Activated CD4-positive, alpha-beta T cell treated with anti-CD3 and anti-CD28 coated beads, Interleukin-2, amount 50 U/mL, for 1 hour (primary cell): ENCODE data around the gene PMEPA1.

Experiments used
- DNase-seq: peaks from one replicate; pipeline ENCODE4 v3.0.0-alpha.2; 2020

The PMEPA1 gene

GRCh38 chr20:57709823-57710799, at the start of gene PMEPA1:
Gene PMEPA1, minus strand, starts transcription at chr20:57710015. Its CDS starts 433 bp downstream, at chr20:57709582.
- DNase-seq: peak; percentile 95

DNA sequence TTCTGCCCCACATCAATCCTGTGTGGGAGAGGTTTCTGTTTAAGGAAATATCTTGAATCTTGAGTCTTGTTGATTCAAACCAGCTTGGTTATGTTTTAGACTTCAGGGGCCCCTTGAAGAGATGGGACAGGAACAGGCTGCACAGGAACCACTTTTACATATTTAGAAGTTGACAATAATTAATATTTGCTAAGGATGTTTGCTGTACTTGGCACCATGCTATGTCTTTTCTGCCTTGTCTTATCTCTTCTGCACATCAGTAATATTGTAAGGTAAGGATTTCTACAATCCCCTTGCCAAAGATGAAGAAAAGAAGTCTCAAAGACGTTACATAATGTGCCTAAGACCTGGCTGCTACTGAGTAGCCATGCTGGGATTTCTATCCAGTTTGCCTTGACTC, 48.0 kb upstream of the PMEPA1 start:
- DNase-seq: no peak

DNA sequence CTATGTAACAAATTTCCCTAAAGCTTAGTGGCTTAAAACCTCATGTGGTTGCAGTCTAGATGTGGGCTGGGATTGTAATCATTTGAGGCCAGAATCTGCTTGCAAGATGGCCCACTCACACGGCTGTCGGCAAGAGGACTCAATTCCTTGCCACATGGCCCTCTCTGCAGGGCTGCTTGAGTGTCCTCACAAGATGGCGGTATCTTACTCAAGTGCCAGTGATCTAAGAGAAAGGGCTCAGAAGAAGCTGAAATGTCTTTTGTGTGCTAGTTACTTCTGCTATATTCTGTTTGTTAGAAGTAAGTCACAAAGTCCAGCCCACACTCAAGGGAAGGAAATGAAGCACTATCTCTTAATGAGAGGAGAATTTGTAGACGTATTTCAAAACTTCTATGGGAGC, 47.1 kb upstream of the PMEPA1 start:
- DNase-seq: no peak

DNA sequence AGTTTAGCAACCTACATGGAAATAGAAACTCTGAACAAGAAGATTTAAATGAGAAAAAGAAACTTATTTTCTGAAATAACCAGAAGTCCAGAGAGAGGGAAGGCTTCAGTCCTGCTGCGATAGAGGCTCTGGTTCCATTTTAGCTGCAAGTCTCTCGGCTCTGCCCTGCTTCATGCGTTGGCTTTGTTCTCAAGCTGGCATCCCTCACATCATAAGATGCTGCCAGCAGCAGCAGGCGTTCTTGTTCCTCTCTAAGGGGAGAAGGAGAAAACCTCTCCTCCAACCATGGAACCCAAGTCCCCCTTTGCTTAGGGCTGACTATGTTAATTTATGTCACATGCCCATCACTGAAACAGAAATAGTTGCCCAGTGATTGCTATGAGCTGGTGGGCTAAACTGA, 46.4 kb upstream of the PMEPA1 start:
- DNase-seq: no peak

- no peak for DNase-seq
Measured at GRCh38 chr20:57755609-57756008, 45.8 kb upstream of the PMEPA1 start.

GRCh38 chr20:57754190-57754589, 44.4 kb upstream of the PMEPA1 start:
- no peak for DNase-seq

DNA sequence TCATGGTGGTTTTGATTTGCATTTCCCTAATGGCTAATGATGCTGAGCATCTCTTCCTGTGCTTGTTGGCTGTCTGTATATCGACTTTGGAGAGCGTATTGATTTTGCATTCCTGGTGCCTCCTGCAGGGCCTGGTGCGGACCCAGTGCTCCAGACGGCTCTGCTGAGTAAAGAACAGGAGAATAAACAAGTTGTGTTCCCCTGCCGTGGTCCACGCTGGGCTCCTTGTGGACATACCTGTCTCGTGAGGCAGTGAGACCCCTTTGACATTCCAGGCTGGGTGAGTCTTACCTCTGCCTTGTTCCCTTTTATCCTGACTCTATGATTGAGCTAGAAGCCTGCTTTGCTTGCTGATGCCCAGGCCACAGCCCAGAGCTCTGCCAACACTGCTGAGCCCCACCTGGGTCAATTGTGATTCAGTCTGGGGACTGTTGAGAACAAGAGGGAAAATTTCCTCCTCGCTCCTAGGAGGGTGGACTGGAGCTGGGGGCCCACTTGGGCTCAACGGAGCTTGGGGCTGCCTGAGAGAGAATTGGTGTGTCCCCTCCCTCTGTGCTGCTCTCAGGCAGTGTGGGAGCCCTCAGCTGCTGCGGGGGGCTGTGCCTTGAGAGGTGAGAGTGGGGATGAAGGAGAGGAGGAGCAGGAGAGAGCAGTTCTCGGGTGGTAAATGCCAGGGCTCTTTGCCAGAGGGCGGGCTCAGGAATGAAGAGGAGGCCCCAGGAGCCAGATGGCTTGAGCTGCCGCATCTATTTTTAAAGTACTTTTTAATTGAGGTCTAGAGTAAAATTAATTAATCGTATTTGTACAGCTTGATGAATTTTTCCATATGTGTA, 43.7 kb upstream of the PMEPA1 start:
- no peak for DNase-seq

DNA sequence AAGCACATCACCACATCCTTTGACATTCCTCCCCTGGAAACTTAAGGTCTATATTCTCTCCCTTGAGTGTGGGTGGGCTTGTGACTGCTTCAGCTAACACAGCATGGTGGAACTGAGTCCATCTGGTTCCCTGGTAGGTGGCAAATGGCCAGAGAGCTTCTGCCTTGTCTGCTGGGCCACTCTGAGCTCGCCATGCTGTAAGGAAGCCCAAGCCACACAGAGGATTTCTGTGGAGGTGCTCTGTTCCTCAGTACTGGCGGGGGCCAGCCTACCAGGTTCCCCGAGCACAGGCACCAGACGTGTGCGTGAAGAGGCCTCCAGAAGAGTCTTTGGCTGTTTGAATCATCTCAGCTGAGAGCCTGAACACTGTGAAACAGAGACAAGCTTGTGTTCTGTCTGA, 41.6 kb upstream of the PMEPA1 start:
- DNase-seq: no peak

GRCh38 chr20:57749869-57750268, 40.1 kb upstream of the PMEPA1 start:
- no peak for DNase-seq

- DNase-seq: no peak
Measured at GRCh38 chr20:57749131-57749690, 39.4 kb upstream of the PMEPA1 start.

DNA sequence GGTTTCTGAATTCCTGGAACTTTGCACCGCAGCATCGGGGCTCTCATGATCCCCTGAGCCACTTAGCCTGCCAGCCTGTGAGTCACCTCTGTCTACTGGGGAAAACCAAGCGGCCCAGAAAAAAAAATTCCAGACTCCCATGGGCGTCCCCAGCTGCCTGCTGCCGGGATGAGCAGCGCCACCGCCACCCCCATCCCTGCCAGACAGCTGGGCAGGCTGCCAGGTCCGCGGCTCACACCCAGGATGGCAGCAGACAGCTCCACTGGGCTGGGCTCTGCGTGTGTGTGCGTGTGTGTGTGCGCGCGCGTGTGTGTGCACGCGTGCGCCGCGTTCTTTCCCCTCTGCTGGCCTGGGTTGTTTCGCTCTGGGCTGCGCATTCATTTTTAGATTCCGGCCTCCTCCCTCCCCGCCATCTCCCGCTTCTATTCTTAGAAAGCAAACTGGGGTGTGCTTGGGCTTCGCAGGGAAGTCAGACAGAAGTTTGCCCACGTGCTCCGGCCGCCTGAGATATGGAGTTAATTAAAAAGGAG, 38.9 kb upstream of the PMEPA1 start:
- DNase-seq: peak; percentile 56

GRCh38 chr20:57747861-57748481, 38.2 kb upstream of the PMEPA1 start:
- no peak for DNase-seq

GRCh38 chr20:57746832-57747404, 37.1 kb upstream of the PMEPA1 start:
- no peak for DNase-seq

- DNase-seq: no peak
Measured at GRCh38 chr20:57746201-57746600, 36.4 kb upstream of the PMEPA1 start.

DNA sequence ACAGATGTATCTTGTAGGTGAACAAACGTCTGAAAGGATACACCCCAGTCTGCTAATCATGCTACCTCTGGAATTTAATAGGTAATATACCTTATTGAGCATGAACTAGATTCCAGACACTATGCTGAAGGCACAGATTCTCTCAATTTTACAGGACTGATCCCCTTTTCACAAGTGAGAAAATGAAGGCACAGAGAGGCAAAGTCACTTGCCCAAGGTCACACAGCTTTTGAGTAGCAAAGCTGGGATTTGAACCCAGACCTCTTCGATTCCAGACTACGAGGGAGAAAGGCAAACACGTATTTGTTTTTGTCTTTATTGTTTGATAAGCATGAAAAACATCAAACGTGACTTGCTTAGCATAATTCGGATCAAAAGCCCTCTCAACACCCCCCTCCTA, 34.4 kb upstream of the PMEPA1 start:
- no peak for DNase-seq

DNA sequence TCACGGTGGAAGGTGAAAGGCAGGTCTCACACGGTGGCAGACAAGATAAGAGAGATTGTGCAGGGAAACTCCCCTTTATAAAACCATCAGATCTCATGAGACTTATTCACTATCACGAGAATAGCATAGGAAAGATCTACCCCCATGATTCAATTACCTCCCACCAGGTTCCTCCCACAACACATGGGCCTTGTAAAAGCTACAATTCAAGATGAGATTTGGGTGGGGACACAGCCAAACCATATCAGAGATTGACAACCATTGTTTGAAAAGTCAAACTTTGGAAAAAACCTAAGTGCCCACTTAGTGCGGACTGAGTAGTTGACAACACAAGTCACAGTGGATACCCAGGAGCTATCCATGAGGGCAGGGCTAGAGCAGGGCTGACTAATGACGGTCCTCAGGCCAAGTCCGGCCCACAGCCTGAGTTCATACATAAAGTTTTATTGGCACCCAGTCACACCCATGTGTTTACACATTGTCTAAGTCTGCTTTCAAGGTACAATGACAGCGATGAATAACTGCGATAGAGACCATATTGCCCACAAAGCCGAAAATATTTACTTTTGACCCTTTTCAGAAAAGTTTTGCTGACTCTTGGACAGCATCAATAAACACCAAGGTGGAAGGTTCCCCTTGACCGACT, 33.8 kb upstream of the PMEPA1 start:
- DNase-seq: no peak

DNA sequence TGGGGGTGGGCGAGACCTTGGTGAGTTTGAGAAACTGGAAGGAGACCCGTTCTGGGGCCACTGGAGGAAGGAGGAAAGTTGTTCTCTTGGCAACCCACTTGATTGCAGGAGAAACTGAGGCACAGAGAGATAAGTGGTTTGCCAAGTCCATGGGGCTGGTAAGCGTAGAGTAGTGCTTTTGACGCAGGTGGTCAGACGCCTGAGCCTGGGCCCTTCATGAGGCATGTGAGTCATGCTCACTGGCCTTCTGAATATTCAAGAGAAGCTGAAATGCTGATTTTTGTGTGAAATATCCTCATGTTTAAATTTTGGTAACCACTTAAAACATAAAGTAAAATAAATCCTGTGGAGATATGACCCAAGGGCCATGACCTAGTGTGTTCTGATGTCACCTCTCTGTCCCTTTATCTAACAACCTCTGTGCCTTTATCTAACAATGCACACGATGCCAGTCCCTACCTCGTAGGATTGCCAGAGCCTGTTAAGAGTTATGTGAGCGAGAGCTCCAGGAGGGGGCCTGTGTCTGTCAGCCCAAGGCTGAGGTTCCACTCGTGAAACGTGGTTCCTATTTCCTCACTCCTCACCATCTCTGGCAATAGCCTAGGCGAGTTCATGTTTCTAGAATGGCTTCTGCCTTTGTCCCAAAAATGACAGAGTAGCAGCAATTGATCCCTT, 32.8 kb upstream of the PMEPA1 start:
- no peak for DNase-seq

GRCh38 chr20:57738484-57738883, 28.7 kb upstream of the PMEPA1 start:
- DNase-seq: no peak

DNA sequence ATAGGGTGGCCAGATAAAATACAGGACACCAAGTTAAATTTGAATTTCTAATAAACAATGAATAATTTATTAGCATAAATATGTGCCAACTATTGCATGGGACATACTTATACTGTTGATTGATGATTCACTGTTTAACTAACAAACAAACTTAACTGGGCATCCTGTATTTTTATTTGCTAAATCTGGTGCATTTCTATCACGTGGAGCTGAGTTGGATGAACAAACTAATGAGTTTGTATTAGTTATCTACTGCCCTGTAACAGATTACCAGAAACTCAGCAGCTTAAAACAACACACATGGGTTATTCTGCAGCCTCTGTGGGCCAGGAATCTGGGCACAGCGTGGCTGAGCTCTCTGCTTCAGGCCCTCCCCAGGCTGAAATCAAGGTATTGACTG, 28.2 kb upstream of the PMEPA1 start:
- DNase-seq: no peak

DNA sequence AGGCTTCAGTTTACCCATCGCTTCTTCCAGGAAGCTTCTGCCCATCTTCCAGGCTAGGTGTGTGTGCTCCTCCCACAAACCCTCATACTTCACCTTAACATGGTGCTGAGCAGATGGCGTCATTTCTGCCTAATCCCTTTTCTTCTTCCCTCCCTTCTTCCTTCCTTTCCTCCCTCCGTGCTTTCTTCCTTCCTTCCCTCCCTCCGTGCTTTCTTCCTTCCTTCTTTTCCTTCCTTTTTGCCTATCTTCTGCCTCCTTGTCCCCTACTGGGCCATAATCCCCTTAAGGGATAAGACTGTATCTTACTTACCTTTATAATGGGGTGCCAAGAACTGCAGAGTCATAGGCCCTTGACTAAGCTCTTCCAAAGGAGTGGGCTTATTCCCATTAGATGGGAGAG, 27.5 kb upstream of the PMEPA1 start:
- no peak for DNase-seq

DNA sequence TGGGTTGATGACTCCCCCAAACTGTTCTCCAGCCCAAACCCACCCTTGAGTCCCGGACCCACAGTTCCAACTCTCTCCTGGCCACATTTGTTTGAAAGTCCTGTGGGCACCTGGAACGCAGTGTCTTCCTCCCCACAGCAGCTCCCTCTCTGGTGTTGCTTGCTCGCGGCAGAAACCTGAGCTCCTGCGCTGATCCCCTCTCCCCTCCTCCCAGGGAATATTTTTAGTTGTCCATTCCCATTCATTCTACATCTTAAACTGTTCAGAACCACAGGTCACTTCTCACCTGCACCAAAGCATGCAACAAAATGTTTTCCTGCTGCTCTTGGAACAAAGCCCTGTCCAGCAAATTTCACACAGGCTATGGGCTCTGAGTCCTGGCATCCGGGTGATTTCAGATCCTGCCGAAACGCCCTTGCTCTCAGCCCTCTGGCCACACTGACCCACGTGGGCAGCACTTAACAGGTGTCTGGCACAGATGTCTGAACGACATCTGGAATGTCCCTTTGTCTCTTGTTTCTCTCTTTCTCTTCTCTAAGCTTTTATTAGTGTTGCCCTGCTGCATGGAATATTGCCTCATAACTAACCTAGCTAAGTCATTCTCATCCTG, 27.0 kb upstream of the PMEPA1 start:
- no peak for DNase-seq
